Loucy (cell line): ENCODE measurements around the gene CYBA.

Experiments
- EZH2phosphoT487 ChIP-seq: fragments of 200-600 bp; IDR thresholded peaks from 2 replicates; pipeline ENCODE4 v1.6.1; 2018; ENCODE audit warnings: antibody characterized with exemption, mild to moderate bottlenecking, moderate library complexity, borderline replicate concordance
- TF ChIP-seq, protein P1 (sequence below): fragments of 200-600 bp; sonication (generic); conservative IDR thresholded peaks from 2 replicates; pipeline ENCODE4 v1.5.1; 2014; ENCODE audit warnings: mild to moderate bottlenecking, antibody characterized with exemption, low read length

DNA sequence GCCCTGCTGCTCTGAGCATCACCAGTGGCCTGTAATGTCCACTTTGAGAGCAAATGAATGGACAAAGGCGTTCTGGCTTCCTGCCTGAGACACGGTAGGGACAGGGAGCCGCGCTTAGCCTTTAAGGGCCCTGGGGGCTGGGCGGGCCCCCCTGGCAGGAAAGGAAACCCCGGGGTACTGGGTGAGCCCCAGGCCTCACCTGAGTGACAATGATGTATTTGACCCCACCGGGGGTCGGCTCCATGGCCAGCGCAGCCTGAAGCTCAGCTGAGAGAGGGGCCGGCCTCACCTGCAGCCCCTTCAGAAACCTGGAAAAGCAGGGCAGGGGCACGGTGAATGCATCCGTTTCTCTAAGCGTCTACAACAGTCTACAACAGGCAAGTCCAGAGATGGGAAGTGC is 2.2 kb upstream of the CYBA start:
- TF ChIP-seq, protein P1, sequence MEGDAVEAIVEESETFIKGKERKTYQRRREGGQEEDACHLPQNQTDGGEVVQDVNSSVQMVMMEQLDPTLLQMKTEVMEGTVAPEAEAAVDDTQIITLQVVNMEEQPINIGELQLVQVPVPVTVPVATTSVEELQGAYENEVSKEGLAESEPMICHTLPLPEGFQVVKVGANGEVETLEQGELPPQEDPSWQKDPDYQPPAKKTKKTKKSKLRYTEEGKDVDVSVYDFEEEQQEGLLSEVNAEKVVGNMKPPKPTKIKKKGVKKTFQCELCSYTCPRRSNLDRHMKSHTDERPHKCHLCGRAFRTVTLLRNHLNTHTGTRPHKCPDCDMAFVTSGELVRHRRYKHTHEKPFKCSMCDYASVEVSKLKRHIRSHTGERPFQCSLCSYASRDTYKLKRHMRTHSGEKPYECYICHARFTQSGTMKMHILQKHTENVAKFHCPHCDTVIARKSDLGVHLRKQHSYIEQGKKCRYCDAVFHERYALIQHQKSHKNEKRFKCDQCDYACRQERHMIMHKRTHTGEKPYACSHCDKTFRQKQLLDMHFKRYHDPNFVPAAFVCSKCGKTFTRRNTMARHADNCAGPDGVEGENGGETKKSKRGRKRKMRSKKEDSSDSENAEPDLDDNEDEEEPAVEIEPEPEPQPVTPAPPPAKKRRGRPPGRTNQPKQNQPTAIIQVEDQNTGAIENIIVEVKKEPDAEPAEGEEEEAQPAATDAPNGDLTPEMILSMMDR, result no peak
- TF ChIP-seq EZH2phosphoT487, result no peak
